Measurements from ENCODE around the gene IFRD2. TPM values are rescaled to one million over a fixed set of nuclear protein-coding genes. Genes with fewer than 3 reads are reported as not detected.

The IFRD2 gene
- total and polyA plus RNA-seq, 2 of the 8 experiments (the other 6 are each of a cell fraction or from before 2014, with no cell fraction given), result 76.7 to 88.8 TPM

GRCh38 chr3:50243543-50243895 is 48.7 kb downstream of the IFRD2 start:
- FAIRE-seq, result no peak
- Histone ChIP-seq H4K20me1 (replicated peaks in 1 of 2; ENCODE audit: control insufficient read depth in 1 of 2, insufficient read depth in 2 of 2, low read length in 2 of 2) (peaks cover 21 to 34% of the 10 kb centered on the region in 2 experiments), H2BK15ac (ENCODE audit: low read length) (peak overlapping the region; percentile 95; the same call in 1 of the 2 replicates), H2AK5ac (ENCODE audit: low read depth, low read length) (no peak overlapping the region), H4K8ac (ENCODE audit: extremely low read depth, insufficient read depth, low read length) (no peak overlapping the region), H3K79me1 (ENCODE audit: low read depth, low read length) (peaks cover 26% of the 10 kb centered on the region), H3K4me3 (ENCODE audit: extremely low read depth in 1 of 4, insufficient read depth in 2 of 4, low read depth in 3 of 4, low read length in 4 of 4) (no peak overlapping the region), H3K56ac (replicated peaks; ENCODE audit: insufficient read length, low read depth, low read length) (no peak overlapping the region), H3K4me1 (replicated peaks in 1 of 4; ENCODE audit: control insufficient read depth in 3 of 4, insufficient read depth in 4 of 4, low read length in 3 of 4) (peaks cover 12 to 70% (median 61%) of the 10 kb centered on the region in 4 experiments), H2AFZ (ENCODE audit: low read length) (no peak overlapping the region), H3K79me2 (ENCODE audit: control insufficient read depth in 1 of 2, insufficient read depth in 2 of 2, low read length in 2 of 2) (peaks cover 31 to 91% of the 10 kb centered on the region in 2 experiments), H3K27ac (ENCODE audit: low read depth, low read length) (peak overlapping the region; percentile 65), H2BK120ac (replicated peaks; ENCODE audit: low read depth, low read length) (peak overlapping the region; percentile 5), H3K4ac (replicated peaks; ENCODE audit: insufficient read length, low read depth, low read length) (peak overlapping the region; percentile 15), H3K36me3 (ENCODE audit: control insufficient read depth in 2 of 4, insufficient read depth in 4 of 4, low read length in 3 of 4) (peaks cover 0 to 3% (median 2%) of the 10 kb centered on the region in 4 experiments; a peak in 2 of 8 replicates), H3K23ac (ENCODE audit: insufficient read length) (no peak overlapping the region), H3K9ac (replicated peaks in 1 of 4; ENCODE audit: extremely low read depth in 1 of 4, low read depth in 3 of 4, low read length in 3 of 4) (no peak overlapping the region), H3K23me2 (ENCODE audit: low read depth, low read length) (peaks cover 5% of the 10 kb centered on the region; the same call in 1 of the 2 replicates), H2BK5ac (ENCODE audit: low read depth, low read length) (peak overlapping the region; percentile 55; the same call in 1 of the 2 replicates), H2BK20ac (ENCODE audit: low read length) (peak overlapping the region; percentile 34; the same call in 1 of the 2 replicates), H3K14ac (ENCODE audit: insufficient read length) (no peak overlapping the region), H3K27me3 (replicated peaks in 1 of 4; ENCODE audit: control insufficient read depth in 3 of 4, extremely low read depth in 1 of 4, insufficient read depth in 3 of 4, low read length in 3 of 4) (no peaks in the 10 kb centered on the region), H3K18ac (ENCODE audit: extremely low read depth, low read length) (peak overlapping the region; percentile 44; the same call in 1 of the 2 replicates), H3K9me3 (ENCODE audit: insufficient read depth in 2 of 2, low read depth in 1 of 2, low read length in 1 of 2) (no peaks in the 10 kb centered on the region), H4K5ac (ENCODE audit: insufficient read length, low read depth, low read length) (no peak overlapping the region), H4K91ac (replicated peaks; ENCODE audit: insufficient read length, low read length) (peak overlapping the region; percentile 71), H2BK12ac (ENCODE audit: low read depth, low read length) (0 out of 2 replicates have a peak overlapping the region, but pooled peaks have one; percentile 19), H3K4me2 (ENCODE audit: insufficient read depth in 1 of 2, low read depth in 2 of 2, low read length in 2 of 2) (no peak overlapping the region)
- TF ChIP-seq ASH2L (IDR thresholded peaks at IDR 0.05; ENCODE audit: low read length), result no peak
- TF ChIP-seq KDM1A (IDR thresholded peaks at IDR 0.05; ENCODE audit: borderline replicate concordance, low read length), result peak; percentile 60; the same call in 1 of the 2 replicates
- ChIA-PET POLR2A (ENCODE audit: partially characterized antibody) (interaction anchor here (1.1 to 3.4 kb wide), 7 partner anchors 10 to 52 kb away, joined by 3 to 14 read pairs (median 4); partner anchors contain the start of gene GNAT1), CTCF (ENCODE audit: partially characterized antibody) (interaction anchor here (1.4 to 53.5 kb wide), 4 partner anchors 16 to 124 kb away, joined by 4 to 2149 read pairs (median 1135); partner anchors contain the start of genes GNAI2, GNAT1, LSMEM2 and SEMA3B)
- DNase-seq (ENCODE audit: low read depth in 1 of 2, low spot score in 2 of 2), result no peak
- WGBS, 2 experiments (ENCODE audit: extremely low coverage in 1 of 2, insufficient coverage in 1 of 2, insufficient read length in 1 of 2, insufficient replicate concordance in 2 of 2, low coverage in 1 of 2, low lambda C conversion rate in 2 of 2, missing lambda C conversion rate in 1 of 2), result 90% methylated on average over 4 of the region's 4 CpGs; no CpG with 5 or more reads in 1 of the 2 experiments

All from H1 (cell line).